Measurements from ENCODE around the gene LMAN1. TPM values are rescaled to one million over a fixed set of nuclear protein-coding genes. Genes with fewer than 3 reads are reported as not detected.
A peak's percentile ranks its signal among the peaks of the same experiment; 100 is the strongest.

The LMAN1 gene
- total RNA-seq, 1 donor from 2014 or later, result 82.5 TPM

- Mint-ChIP-seq H3K4me3 (no peak overlapping the region), H3K4me1 (ENCODE audit: unreplicated experiment) (peaks cover 6% of the 10 kb centered on the region), H3K27me3 (peaks cover 10% of the 10 kb centered on the region), H3K9me3 (no peaks in the 10 kb centered on the region), H3K36me3 (peaks cover 6% of the 10 kb centered on the region), H3K27ac (no peak overlapping the region)
- no peak for TF ChIP-seq CTCF (conservative IDR thresholded peaks at IDR 0.05)
- no peak for DNase-seq (ENCODE audit: extremely low spot score, unreplicated experiment)
Observed at GRCh38 chr18:59376351-59376935, 17.4 kb upstream of the LMAN1 start.

- TF ChIP-seq CTCF (conservative IDR thresholded peaks at IDR 0.05), result no peak
- DNase-seq (ENCODE audit: extremely low spot score, unreplicated experiment), result no peak
- Mint-ChIP-seq H3K27ac (no peak overlapping the region), H3K36me3 (peaks cover 4% of the 10 kb centered on the region), H3K27me3 (peaks cover 9% of the 10 kb centered on the region), H3K4me3 (no peak overlapping the region), H3K4me1 (ENCODE audit: unreplicated experiment) (peaks cover 6% of the 10 kb centered on the region), H3K9me3 (no peaks in the 10 kb centered on the region)
Observed at GRCh38 chr18:59374128-59374527, 15.1 kb upstream of the LMAN1 start.

- TF ChIP-seq CTCF (conservative IDR thresholded peaks at IDR 0.05), result no peak
Observed at GRCh38 chr18:59372975-59373374, 13.9 kb upstream of the LMAN1 start.

GRCh38 chr18:59360381-59360780 lies 1.3 kb upstream of the LMAN1 start:
- DNase-seq (ENCODE audit: extremely low spot score, unreplicated experiment), result no peak
- Mint-ChIP-seq H3K4me3 (peak overlapping the region; percentile 96), H3K9me3 (no peaks in the 10 kb centered on the region), H3K36me3 (peaks cover 2% of the 10 kb centered on the region), H3K4me1 (ENCODE audit: unreplicated experiment) (peaks cover 18% of the 10 kb centered on the region), H3K27me3 (peaks cover 6% of the 10 kb centered on the region), H3K27ac (no peak overlapping the region)
- TF ChIP-seq CTCF (conservative IDR thresholded peaks at IDR 0.05), result no peak

More at GRCh38 chr18:59372975-59373374, 13.9 kb upstream of the LMAN1 start:
- Mint-ChIP-seq H3K27ac (no peak overlapping the region), H3K4me1 (ENCODE audit: unreplicated experiment) (peaks cover 6% of the 10 kb centered on the region), H3K9me3 (peaks cover 2% of the 10 kb centered on the region), H3K27me3 (peaks cover under 1% of the 10 kb centered on the region), H3K36me3 (no peaks in the 10 kb centered on the region), H3K4me3 (no peak overlapping the region)
- no peak for DNase-seq (ENCODE audit: extremely low spot score, unreplicated experiment)

- TF ChIP-seq CTCF (conservative IDR thresholded peaks at IDR 0.05), result no peak
- Mint-ChIP-seq H3K9me3 (no peaks in the 10 kb centered on the region), H3K4me1 (ENCODE audit: unreplicated experiment) (peaks cover 18% of the 10 kb centered on the region), H3K27me3 (peaks cover 6% of the 10 kb centered on the region), H3K4me3 (peak overlapping the region; percentile 96), H3K27ac (peak overlapping the region; percentile 62), H3K36me3 (peaks cover 8% of the 10 kb centered on the region)
- no peak for DNase-seq (ENCODE audit: extremely low spot score, unreplicated experiment)
Observed at GRCh38 chr18:59359576-59359952, 499 bp upstream of the LMAN1 start.

GRCh38 chr18:59358414-59358711 lies 702 bp downstream of the LMAN1 start:
- TF ChIP-seq CTCF (conservative IDR thresholded peaks at IDR 0.05), result no peak
- Mint-ChIP-seq H3K36me3 (peaks cover 10% of the 10 kb centered on the region), H3K9me3 (no peaks in the 10 kb centered on the region), H3K4me1 (ENCODE audit: unreplicated experiment) (peaks cover 18% of the 10 kb centered on the region), H3K27ac (peak overlapping the region; percentile 96), H3K4me3 (peak overlapping the region; percentile 96), H3K27me3 (peaks cover 2% of the 10 kb centered on the region)
- DNase-seq (ENCODE audit: extremely low spot score, unreplicated experiment), result no peak
